HG02588 (cell line): ENCODE data around the gene KREMEN1.

Source experiments
- ATAC-seq: cut with Tn5 transposase; IDR thresholded peaks from one replicate; pipeline ENCODE4 v1.9.1; 2021; ENCODE audit warnings: mild to moderate bottlenecking, moderate library complexity; ENCODE audit not compliant: unreplicated experiment

KREMEN1 gene

DNA sequence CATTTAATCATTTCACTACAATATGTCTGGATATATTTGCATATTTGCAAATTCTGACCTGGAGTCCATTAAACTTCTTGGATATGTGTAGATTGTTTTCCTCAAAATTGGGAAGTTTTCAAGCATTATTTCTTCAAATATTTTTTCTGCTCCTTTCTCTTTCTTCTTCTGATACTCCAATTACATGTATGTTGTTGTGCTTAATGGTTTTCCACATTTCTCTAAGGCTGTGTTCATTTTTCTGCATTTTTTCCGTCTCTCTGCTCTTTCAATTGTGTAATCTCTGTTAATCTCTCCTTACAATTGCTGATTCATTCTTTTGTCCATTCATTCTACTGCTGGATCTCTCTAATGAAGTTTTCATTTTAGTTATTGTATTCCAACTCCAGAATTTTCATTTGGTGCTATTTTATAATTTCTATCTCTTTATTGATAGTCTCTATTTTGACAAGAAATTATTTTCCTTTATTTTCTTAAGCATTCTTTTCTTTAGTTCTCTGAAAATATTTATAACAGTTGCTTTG is 102.5 kb downstream of the KREMEN1 start:
- no peak for ATAC-seq

DNA sequence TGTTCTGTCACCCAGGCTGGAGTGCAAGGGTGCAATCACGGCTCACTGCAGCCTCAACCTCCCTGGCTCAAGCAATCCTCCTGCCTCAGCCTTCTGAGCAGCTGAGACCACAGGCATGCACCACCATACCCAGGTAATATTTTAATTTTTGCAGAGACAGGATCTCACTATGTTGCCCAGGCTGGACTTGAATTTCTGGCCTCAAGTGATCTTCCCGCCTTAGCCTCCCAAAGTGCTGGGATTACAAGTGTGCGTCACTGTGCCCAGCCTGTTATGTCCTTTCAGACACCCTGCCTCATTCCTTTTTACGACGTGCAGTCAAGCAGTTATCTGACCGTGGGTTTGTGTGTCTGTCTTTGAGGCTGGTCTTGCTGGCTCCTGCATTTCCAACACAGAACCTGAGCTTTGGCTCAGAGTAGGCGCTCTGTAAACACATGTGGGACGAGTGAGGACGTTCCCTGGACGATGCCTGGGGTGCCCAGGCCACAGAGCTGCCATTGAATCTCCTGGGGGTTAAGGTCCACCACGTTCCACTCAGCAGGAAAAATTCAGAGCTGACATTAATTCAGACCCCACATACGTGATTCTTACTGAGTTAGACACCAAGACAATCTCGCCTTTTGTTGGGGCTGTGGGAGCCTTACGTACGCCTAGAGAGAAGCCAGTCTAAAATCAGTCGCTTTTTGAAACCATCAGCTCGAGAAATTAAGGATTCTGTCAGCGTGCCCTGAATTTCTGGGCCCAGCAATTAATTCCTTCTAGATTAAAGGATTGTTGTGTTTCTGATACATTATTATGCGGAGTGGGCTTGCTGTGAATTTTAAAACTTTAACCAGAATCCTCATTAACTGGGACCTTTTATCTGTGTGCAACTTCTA is 111.4 kb downstream of the KREMEN1 start:
- ATAC-seq: no peak

DNA sequence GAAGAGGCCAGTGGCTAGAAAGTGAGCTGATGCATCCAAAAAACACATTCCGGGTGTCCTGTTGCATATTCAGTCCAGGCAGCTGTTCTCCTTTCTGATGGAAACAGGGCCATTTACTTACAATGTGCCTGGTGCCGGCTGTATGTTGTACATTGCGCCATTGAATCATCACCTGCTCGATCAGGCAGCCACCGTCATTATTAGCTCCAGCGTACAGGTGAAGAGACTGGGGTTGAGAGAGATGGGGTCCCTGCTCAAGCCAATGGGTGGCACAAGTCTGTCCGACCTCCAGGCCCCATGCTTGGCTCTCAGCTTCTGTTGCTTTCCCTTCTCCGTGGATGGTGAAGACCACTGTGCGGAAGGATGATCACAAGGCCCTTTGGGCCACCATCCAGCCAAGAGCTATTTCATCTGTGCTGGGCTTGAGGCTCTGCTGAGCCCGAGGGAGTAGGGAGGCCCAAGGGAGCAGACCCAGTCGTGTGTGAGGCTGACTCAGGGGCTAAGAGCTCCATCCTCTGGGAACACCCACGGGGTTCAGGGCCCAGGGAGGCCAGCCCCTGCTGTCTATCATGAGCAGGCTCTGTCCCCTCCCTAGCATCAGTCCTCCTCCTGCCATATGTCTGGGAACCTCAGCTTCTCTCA is 112.1 kb downstream of the KREMEN1 start:
- no peak for ATAC-seq

DNA sequence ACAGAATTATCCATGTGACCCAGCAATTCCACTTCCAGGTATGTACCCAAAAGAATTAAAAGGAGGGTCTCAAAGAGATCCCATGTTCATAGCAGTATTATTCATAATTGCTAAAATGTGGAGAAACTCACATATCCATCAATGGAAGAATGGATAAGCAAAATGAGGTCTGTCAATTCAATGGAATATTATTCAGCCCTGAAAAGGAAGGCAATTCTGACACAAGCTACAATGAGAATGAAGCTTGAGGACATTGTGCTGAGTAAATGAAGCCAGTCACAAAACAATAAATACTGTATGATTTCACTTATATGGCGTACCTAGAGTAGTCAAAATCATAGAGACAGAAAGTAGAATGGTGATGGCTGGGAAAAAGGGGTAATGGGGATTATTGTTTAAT is 113.5 kb downstream of the KREMEN1 start:
- no peak for ATAC-seq

DNA sequence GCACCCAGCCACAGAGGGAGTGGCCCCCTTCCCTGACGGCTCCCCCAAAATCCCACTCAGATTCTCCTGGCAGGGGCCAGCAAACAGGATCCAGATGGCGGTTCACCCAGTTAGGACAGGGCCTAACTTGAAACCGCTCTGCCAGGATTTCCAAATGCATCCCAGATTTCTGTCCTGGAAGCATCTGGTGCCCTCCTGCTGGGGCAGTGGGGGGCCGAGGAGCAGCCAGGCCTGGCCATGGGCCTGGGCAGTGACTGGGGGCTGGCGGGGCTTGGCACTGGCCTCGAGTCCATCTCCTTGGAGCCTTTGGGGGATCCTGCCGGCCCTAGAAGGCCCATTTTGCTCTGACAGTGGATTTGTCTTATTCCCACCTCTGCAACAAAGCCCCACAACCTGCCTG is 115.0 kb downstream of the KREMEN1 start:
- no peak for ATAC-seq

DNA sequence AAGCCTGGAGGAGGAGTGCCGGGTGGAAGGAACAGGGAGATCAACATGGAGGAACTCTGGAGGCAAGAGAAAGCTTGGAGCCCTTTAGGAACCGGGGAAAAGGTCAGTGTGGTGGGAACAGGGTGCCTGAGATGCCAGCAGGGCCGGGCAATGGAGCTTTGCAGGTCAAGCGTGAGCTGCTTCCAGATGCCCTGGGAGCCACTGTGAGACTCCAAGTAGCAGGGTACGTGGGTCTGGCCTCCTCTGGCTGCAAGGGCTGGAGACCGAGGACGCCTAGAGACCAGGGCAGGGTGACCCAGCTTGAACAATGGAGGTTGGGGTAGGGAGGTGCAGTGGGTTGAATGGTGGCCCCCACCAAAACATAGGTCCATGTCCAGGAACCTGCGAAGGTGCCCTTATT is 117.2 kb downstream of the KREMEN1 start:
- ATAC-seq: no peak

DNA sequence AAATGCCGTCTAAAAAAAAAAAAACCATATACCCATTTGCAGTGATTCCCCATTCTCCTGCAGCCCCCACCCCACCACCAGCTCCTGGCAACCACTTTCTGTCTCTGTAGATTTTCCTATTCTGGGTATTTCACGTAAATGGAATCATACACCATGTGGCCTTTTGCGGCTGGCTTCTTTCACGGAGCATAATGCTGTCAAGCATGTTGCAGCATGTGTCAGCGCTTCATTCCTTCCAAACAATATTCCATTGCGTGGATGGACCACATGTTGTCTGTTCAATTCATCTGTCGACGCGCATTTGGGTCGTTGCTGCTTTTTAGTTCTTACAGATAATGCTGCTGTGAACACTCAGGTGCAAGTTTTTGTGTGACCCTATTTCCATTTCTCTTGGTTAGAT is 118.1 kb downstream of the KREMEN1 start:
- ATAC-seq: no peak

DNA sequence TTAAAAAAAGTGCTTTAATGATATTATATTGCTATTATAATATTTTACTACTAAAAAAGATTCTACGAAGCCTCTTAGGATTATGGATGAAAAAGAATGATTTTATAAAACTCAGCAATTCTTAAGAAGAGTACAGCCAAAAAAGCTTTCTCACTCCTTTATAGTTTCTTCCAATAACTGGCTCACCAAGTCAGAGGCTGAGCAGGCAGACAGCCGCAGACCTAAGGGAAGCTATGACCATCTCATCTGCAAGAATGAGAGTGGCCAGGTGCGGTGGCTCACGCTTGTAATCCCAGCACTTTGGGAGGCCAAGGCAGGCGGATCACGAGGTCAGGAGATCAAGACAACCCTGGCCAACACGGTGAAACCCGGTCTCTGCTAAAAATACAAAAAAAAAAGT is 120.2 kb downstream of the KREMEN1 start:
- no peak for ATAC-seq

DNA sequence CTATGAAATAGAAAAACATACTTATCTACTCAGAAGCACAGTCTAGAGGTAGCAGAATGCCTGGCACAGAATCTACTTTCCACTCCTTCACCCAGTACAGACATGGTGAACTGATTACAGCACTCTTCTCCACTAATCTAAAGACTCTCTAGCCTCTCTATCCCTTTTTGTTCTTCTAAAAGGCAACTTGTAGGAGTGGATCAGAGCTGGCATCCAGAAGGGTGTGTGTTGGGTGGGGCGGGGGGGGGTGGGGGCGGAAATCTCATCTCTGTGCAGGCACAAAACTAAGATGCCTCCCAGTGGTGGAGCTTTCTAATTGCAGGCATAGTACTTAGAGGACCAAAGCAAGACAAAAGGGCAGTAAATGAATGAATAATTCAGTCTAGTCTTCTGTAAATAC is 121.3 kb downstream of the KREMEN1 start:
- ATAC-seq: no peak

DNA sequence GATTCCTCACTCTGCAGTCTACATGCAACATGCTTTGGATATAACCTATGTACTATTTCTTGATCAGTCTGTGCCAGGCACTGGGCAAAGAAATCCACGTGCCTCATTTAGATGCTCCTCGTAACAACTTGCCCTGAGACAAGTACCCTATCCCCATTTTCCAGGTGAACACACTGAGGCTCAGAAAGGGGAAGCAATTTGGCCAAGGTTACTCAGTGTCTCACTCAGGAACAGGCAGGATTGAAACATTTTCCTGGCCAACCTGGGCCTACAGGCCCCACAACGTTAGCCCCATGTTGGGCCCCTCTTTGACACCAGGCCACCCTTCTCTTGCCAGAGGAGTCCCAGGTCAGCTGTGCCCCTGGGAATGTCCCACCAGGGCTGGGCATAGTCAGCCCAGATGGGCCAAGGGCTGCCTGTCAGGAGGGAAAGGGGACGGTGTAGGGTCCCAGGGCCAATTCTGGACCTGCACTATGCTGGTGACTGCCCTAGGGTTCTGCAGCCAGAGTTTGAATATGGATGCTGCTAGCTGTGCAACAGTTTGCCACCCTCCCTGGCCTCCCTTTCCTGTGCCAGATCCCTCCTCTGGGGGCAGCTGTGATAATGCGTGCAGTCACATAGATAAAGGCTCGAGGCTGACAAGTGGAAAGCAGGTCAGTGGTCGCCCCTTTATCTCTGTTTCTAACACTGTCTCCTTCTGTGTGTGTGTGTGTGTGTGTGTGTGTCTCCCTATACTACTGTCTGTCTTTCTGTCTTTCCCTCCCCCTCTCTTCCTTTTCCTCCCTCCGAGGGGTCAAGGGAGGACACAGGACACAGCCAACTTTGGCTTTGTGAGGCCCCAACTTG is 122.5 kb downstream of the KREMEN1 start:
- no peak for ATAC-seq

DNA sequence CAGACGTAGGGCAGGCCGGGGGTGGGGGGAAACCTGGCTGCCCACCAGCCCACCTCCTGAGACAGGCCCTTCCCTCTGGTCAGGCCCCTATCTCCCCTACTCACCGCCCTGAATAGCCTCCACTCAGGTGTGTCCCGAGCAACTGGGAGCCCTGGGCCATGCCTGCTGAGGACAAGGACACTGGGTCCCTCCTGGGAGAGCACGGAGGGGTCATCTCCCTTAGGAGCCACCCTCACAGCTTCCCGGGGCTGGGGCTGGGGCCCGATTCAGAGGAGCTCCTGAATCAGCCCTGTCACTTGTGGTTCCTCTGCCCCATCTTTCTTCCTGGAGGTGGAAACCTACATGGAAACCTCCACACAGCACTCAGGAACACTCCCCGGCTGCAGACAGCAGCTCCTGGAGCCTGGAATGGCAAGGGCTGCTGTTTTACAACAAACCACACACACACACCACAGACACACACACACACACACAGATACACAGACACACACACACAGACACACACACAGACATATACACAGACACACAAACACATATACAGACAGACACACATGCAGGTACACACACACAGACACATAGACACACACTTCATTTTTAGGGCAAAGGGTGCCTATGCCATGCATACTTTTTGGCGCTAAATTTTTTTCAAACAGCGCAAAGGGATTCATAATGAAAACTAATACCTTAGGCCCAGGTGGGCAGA is 123.3 kb downstream of the KREMEN1 start:
- no peak for ATAC-seq

DNA sequence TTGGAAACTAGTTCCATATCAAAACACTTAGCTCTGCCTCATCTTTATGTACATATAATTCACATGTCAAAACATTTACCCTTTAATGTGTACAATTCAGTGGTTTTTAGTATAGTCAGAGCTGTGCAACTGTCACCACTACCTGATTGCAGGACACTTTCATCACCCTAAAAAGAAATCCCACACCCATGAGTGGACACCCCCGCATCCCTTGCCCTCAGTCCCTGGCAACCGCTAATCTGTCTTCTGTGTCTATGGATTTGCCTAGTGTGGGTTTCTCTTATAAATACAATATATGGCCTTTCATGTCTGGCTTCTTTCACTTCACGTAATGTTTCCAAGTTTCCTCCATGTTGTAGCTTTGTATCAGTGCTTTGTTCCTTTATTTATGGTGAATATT is 124.3 kb downstream of the KREMEN1 start:
- no peak for ATAC-seq

DNA sequence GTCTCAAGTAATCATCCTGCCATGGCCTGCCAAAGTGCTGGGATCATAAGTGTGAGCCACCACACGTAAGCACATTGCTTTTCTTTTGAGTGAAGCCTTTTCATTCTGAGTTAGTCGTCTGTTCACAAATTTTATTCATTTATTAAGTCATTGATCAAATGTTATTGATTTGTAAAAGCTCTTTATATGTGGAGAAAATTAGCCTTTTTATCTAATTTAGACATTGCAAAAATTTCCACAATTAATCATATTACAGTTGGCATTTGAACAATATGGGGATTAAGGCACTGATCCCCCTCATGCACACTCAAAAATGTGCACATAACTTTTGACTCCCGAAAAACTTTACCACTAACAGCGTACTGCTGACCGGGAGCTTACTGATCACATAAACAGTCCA is 125.4 kb downstream of the KREMEN1 start:
- ATAC-seq: no peak

DNA sequence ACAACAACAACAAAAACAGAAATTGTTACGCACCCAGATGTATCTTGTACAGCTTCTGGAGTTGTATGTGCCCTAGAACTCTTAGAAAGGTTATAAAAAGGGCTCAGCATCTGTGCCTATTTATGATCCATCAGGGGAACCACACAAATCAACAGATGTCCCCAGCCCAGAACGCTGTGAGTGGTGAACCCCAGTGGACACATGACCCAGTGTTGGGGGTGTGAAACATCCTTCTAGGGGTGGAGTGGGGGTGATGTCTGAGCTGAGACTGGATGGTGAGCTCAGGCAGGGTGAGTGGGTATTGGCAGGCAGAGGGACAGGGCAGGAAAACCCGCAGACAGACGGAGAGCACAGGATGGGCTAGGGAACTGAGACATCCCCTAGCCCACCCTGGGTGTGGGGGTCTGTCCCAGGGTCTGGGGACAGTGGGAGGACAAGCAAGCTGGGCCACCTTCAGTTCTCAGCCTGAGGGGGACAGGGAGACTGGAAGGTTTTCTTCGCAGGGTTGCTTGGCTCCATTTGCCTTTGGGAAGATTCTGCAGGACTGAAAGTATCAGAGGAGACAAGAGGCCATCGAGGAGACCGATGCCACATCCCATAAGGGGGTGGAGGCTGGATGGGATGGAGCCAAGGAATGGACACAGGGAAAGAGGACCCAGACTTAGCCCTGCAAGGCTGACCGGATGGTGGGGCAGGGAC is 127.0 kb downstream of the KREMEN1 start:
- no peak for ATAC-seq

DNA sequence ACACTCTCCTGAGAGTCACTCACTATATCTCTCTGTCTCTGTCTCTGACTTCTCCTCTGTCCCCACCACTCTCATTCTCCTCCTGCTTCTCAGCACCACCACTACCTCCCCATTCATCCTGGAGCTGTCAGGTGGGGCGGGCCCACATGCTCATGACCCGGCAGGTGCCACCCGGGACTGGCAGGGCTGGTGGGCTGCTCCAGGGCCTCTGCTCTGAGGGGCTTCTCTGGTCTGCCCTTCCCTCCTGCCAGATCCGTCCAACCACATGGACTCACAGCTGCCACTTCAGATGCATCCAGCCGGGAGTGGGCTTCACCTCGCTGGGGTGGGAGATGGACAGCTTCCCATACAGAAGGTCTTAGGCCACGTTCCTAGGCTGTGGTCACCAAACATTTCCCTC is 128.1 kb downstream of the KREMEN1 start:
- ATAC-seq: no peak

DNA sequence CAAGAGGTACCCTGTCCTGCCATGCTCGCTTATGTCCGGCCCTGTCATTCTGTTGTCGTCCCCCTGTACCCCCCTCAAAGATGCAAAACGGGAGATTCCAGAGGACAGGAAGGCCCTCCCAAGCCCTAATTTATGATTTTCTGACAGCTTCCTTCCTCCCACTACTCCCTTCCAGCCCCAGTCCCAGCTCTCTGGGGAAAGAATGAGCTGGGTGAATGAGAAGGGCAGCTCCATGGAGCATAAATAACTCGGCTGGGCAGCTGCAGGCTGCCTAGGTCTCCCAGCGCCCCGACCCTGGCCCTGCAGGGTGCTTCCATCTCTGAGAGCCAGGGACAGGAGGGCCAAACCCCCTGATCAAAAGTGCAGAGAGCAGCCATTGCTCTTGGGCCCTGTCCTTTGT is 128.9 kb downstream of the KREMEN1 start:
- ATAC-seq: no peak

DNA sequence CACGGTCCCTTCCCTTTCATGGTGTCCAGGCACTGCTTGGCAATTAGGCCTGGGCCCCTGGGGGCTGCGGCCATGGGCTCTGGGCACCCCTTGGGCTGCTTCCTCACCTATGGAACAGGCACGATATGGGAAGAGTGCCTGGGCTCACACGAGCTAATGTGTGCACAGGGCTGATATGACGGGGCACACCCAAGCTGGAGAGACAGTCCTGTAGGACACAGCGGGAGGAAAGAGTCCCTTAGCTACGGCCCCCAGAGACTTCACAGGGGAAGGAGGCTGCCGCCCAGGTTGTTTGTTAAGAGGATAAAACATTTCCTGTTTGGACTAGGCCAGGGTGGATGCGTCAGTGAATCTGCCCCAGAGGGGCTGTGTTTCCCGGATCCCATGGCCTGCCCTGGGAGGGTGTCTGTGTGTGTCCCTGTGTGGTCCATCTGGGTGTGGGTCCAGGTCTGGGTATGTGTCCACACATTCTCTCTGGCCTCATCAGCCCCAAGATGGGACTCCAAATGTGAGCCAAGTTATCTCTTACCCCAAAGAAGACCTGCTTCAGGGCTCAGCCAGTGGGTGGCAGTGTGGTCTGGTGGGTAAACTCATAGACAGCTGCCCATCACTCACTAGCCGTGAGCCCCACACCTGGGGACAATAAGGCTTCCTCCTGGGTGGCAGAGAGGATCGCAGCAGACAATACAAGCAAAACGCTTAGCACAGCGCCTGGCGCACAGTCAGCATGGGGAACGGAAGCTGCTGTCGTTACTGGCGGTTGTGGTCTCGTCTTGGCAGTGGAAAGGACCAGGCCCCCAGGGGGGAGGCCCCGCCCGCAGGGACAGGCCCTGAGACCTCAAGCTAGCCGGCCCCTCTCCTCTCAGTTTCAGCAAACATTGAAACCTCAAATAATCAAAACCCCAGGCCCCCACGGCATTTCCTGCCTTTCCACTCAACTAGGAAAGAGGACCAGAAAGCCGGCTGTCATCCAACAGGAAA is 129.7 kb downstream of the KREMEN1 start:
- ATAC-seq: peak; percentile 80

DNA sequence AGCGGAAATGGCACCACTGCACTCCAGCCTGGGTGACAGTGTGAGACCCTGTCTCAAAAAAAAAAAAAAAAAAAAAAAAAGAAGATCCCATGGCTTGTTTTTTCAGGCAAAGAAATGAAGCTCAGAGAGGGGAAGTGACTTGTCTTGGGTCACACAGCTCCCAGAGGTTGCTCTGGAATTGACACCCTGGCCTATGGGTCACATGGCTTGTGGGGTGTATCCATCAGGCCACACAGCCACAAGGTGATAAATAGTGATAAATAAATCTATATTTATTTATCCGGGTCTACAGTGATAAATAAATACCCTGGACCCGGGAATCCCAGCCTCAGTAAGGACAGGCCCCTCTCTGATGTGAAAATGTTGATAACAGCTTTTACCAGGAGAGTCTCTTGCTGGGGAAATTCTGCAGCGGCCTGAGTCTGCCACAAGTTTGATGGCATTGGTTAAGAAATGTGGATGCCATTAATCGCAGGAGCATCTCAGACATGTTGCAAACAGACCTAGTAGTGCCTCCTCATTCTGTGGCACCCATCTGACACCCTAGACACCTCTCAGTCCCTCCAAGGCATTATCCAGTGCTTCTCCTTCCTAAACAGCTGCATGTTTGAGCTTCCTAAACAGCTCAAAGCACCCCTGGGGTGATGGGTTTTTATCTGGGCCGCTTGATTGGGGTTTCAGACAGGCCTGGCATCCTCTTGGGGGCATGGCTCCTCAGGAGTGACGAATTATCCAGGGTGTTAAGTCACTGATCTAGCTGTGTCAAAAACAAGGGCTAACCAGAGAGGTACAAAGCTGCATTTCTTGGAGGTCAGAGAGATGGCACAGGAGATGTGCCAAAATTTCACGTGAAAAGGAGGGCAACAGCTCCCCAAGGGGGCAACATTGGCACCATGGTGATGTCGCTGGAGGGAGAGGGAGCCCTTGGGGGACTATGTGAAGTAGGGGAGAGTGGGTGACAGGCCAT is 130.9 kb downstream of the KREMEN1 start:
- ATAC-seq: no peak
